CD4-positive, alpha-beta memory T cell (primary cell): ENCODE measurements around the gene HJV. TPM values are rescaled to one million over a fixed set of nuclear protein-coding genes. Genes with fewer than 3 reads are reported as not detected.
A peak's percentile ranks its signal among the peaks of the same experiment; 100 is the strongest.

Experiments
- CTCF ChIA-PET: fragments of 350-600 bp; sonication (Branson Sonifier 250); formaldehyde crosslinking; loops from one replicate; lab custom pipeline; 2021; ENCODE audit warnings: inconsistent platforms; ENCODE audit not compliant: partially characterized antibody; lab: Charles Lee
- POLR2A ChIA-PET: fragments of 350-600 bp; sonication (Branson Sonifier 250); formaldehyde crosslinking; loops from one replicate; lab custom pipeline; 2021; ENCODE audit not compliant: partially characterized antibody; lab: Charles Lee
- DNase-seq, 5 donors: peaks; one replicate each; pipeline versions ENCODE4 v3.0.0 to v3.0.0-alpha.2; 2020 to 2022; ENCODE audit warnings: mixed read lengths in 1 of 5
- H3K27ac ChIP-seq: one replicate; pipeline ENCODE4 v1.7.0; 2013; ENCODE audit warnings: low read depth, low read length
- H3K27me3 ChIP-seq: 2 replicates; pipeline ENCODE4 v1.7.0; 2013; ENCODE audit warnings: mild to moderate bottlenecking, low read length, moderate library complexity; ENCODE audit not compliant: insufficient read depth
- H3K36me3 ChIP-seq: 2 replicates; pipeline ENCODE4 v1.7.0; 2013; ENCODE audit warnings: mild to moderate bottlenecking, low read length, moderate library complexity; ENCODE audit not compliant: insufficient read depth
- H3K4me1 ChIP-seq: 2 replicates; pipeline ENCODE4 v1.7.0; 2013; ENCODE audit warnings: mild to moderate bottlenecking, low read length, moderate library complexity; ENCODE audit not compliant: insufficient read depth
- H3K4me3 ChIP-seq, 2 donors: one replicate each; pipeline ENCODE4 v1.7.0; 2013; ENCODE audit warnings: low read length in 2 of 2, mild to moderate bottlenecking in 1 of 2
- H3K9me3 ChIP-seq, 2 donors: one replicate each; pipeline ENCODE4 v1.7.0; 2013; ENCODE audit warnings: low read length in 2 of 2, control low read depth in 1 of 2; ENCODE audit not compliant: control insufficient read depth in 1 of 2
- H3K27ac Mint-ChIP-seq, 7 donors: one replicate each; pipeline ENCODE4 v1.8.0; 2020 to 2021; ENCODE audit warnings: mixed read lengths in 7 of 7, mild to moderate bottlenecking in 6 of 7, inconsistent platforms in 3 of 7, moderate library complexity in 3 of 7
- H3K27me3 Mint-ChIP-seq, 2 donors: one replicate each; pipeline ENCODE4 v1.8.0; 2020 to 2021; ENCODE audit warnings: mixed read lengths in 2 of 2
- H3K36me3 Mint-ChIP-seq, 2 donors: one replicate each; pipeline ENCODE4 v1.8.0; 2020 to 2021; ENCODE audit warnings: mixed read lengths in 2 of 2, inconsistent platforms in 1 of 2, mild to moderate bottlenecking in 1 of 2
- H3K4me1 Mint-ChIP-seq, 4 donors: one replicate each; pipeline ENCODE4 v1.8.0; 2020 to 2021; ENCODE audit warnings: mixed read lengths in 4 of 4, mild to moderate bottlenecking in 1 of 4
- H3K4me3 Mint-ChIP-seq, 8 donors: one replicate each; pipeline ENCODE4 v1.8.0; 2020 to 2021; ENCODE audit warnings: mixed read lengths in 8 of 8, mild to moderate bottlenecking in 7 of 8, moderate library complexity in 6 of 8, inconsistent platforms in 3 of 8
- H3K9me3 Mint-ChIP-seq, 8 donors: one replicate each; pipeline ENCODE4 v1.8.0; 2020 to 2021; ENCODE audit warnings: mixed read lengths in 8 of 8, mild to moderate bottlenecking in 5 of 8, inconsistent platforms in 3 of 8, moderate library complexity in 1 of 8
- intact Hi-C: fragments of 100-400 bp; cut with micrococcal nuclease; formaldehyde crosslinking; loops from one replicate; pipeline ENCODE4 v1.15.1; 2023
- polyA plus RNA-seq, 2 donors: library from polyadenylated mRNA; unstranded; fragments of 300-500 nt; fragmentation: Illumina TruSeq; gene quantifications; one replicate each; pipeline ENCODE4 v1.2.3, GENCODE V29; 2021
- total RNA-seq, 2 experiments: library from RNA; stranded (reverse); gene quantifications; one replicate each; pipeline ENCODE4 v1.2.3, GENCODE V29; 2021

The HJV gene
- total and polyA plus RNA-seq, 4 experiments from 2014 or later, result not detected

GRCh38 chr1:145997718-145998023 is 23.9 kb downstream of the HJV start:
- H3K4me3 ChIP-seq, result peak overlapping the region; percentile 97 to 99
- intact Hi-C loops, result loop anchor here (1.0 to 5.0 kb wide), 5 partner anchors 9 to 79 kb away; partner anchors contain the start of genes ANKRD34A, PEX11B and POLR3GL
- H3K27me3 ChIP-seq, result no peaks in the 10 kb centered on the region

GRCh38 chr1:145997016-145997717 is 24.4 kb downstream of the HJV start:
- H3K27ac ChIP-seq, result peak overlapping the region; percentile 75
- H3K9me3 ChIP-seq, result no peaks in the 10 kb centered on the region
- H3K4me3 Mint-ChIP-seq, result peak overlapping the region; percentile 96 to 99 (median 98)
- H3K4me1 Mint-ChIP-seq, result peaks cover 38 to 89% (median 50%) of the 10 kb centered on the region in 4 donors
- H3K36me3 ChIP-seq, result peaks cover 37% of the 10 kb centered on the region
- intact Hi-C loops, result loop anchor here (1.0 to 5.0 kb wide), 5 partner anchors 9 to 79 kb away; partner anchors contain the start of genes ANKRD34A, PEX11B and POLR3GL
- peaks cover 64% of the 10 kb centered on the region for H3K4me1 ChIP-seq
- ChIA-PET POLR2A (interaction anchor here (1.0 to 29.8 kb wide), 14 partner anchors 3 to 151 kb away, joined by 3 to 1967 read pairs (median 18); partner anchors contain the start of genes ANKRD34A, LIX1L, NUDT17 and PEX11B), CTCF (interaction anchor here (1.3 to 16.1 kb wide), 6 partner anchors 10 to 140 kb away, joined by 3 to 224 read pairs (median 6); no protein-coding TSS in a partner anchor)
- H3K27ac Mint-ChIP-seq, result peak overlapping the region; percentile 96 to 99 (median 97)
- DNase-seq, result peak; percentile 77 to 84 (median 80)
- peak overlapping the region; percentile 97 to 99 for H3K4me3 ChIP-seq
- no peaks in the 10 kb centered on the region for H3K27me3 Mint-ChIP-seq
- H3K9me3 Mint-ChIP-seq, result peaks cover 0 to 19% (median 2%) of the 10 kb centered on the region in 8 donors
- no peaks in the 10 kb centered on the region for H3K27me3 ChIP-seq
- H3K36me3 Mint-ChIP-seq, result peaks cover 43 to 54% of the 10 kb centered on the region in 2 donors

More at GRCh38 chr1:145997718-145998023, 23.9 kb downstream of the HJV start:
- peak overlapping the region; percentile 96 to 99 (median 97) for H3K27ac Mint-ChIP-seq
- H3K36me3 Mint-ChIP-seq, result peaks cover 38 to 50% of the 10 kb centered on the region in 2 donors
- H3K36me3 ChIP-seq, result peaks cover 34% of the 10 kb centered on the region
- no peaks in the 10 kb centered on the region for H3K27me3 Mint-ChIP-seq
- H3K9me3 ChIP-seq, result no peaks in the 10 kb centered on the region
- DNase-seq, result peak in 1 of 5 donors; percentile 60
- peak overlapping the region; percentile 96 to 99 (median 98) for H3K4me3 Mint-ChIP-seq
- CTCF ChIA-PET, result interaction anchor here (0.7 to 16.1 kb wide), 6 partner anchors 9 to 139 kb away, joined by 3 to 224 read pairs (median 6); partner anchors contain the start of gene PIAS3
- H3K4me1 ChIP-seq, result peaks cover 64% of the 10 kb centered on the region
- peaks cover 0 to 19% (median 2%) of the 10 kb centered on the region in 8 donors for H3K9me3 Mint-ChIP-seq
- POLR2A ChIA-PET, result interaction anchor here (0.8 to 29.8 kb wide), 10 partner anchors 2 to 152 kb away, joined by 3 to 1967 read pairs (median 41); partner anchors contain the start of genes ANKRD34A, LIX1L, NUDT17 and PEX11B
- peak overlapping the region; percentile 75 for H3K27ac ChIP-seq
- H3K4me1 Mint-ChIP-seq, result peaks cover 34 to 86% (median 46%) of the 10 kb centered on the region in 4 donors

GRCh38 chr1:145996433-145997015 is 25.0 kb downstream of the HJV start, which contains the start of gene TXNIP:
TSS of gene TXNIP (minus strand) at chr1:145996579. CDS start at chr1:145996266, 313 bp downstream.
- peak within 1 kb of the TSS; percentile 97 to 99 for H3K4me3 ChIP-seq
- Mint-ChIP-seq H3K27me3 (no peaks in the 10 kb centered on the region), H3K27ac (peak within 1 kb of the TSS; percentile 96 to 99 (median 97)), H3K4me3 (peak within 1 kb of the TSS; percentile 96 to 99 (median 98)), H3K36me3 (peaks cover 47 to 60% of the 10 kb centered on the region in 2 donors), H3K9me3 (peaks cover 0 to 19% (median 3%) of the 10 kb centered on the region in 8 donors), H3K4me1 (peaks cover 39 to 89% (median 50%) of the 10 kb centered on the region in 4 donors)
- no peaks in the 10 kb centered on the region for H3K9me3 ChIP-seq
- DNase-seq, result peak; percentile 90 to 96 (median 94)
- peaks cover 37% of the 10 kb centered on the region for H3K36me3 ChIP-seq
- intact Hi-C loops, result loop anchor here (1.0 to 5.0 kb wide), 6 partner anchors 8 to 78 kb away; partner anchors contain the start of genes ANKRD34A, PEX11B and POLR3GL
- peak within 1 kb of the TSS; percentile 75 for H3K27ac ChIP-seq
- ChIA-PET POLR2A (interaction anchor here (0.7 to 29.8 kb wide), 18 partner anchors 3 to 172 kb away, joined by 3 to 1967 read pairs (median 6); partner anchors contain the start of genes ANKRD34A, LIX1L, NUDT17 and PEX11B), CTCF (interaction anchor here (1.3 to 16.1 kb wide), 5 partner anchors 11 to 139 kb away, joined by 3 to 224 read pairs (median 6); no protein-coding TSS in a partner anchor)
- H3K27me3 ChIP-seq, result no peaks in the 10 kb centered on the region
- peaks cover 62% of the 10 kb centered on the region for H3K4me1 ChIP-seq

GRCh38 chr1:145995964-145996432 is 25.5 kb downstream of the HJV start:
- Histone ChIP-seq H3K36me3 (peaks cover 37% of the 10 kb centered on the region), H3K4me1 (peaks cover 57% of the 10 kb centered on the region), H3K9me3 (no peaks in the 10 kb centered on the region), H3K4me3 (peak overlapping the region; percentile 97 to 99), H3K27ac (peak overlapping the region; percentile 75), H3K27me3 (no peaks in the 10 kb centered on the region)
- POLR2A ChIA-PET, result interaction anchor here (0.7 to 29.8 kb wide), 17 partner anchors 4 to 172 kb away, joined by 3 to 1967 read pairs (median 6); partner anchors contain the start of genes ANKRD34A, LIX1L, NUDT17 and PEX11B
- intact Hi-C loops, result loop anchor here (1.0 to 5.0 kb wide), 3 partner anchors 17 to 41 kb away; partner anchors contain the start of genes ANKRD34A and POLR3GL
- H3K9me3 Mint-ChIP-seq, result peaks cover 0 to 19% (median 3%) of the 10 kb centered on the region in 8 donors
- peaks cover 48 to 61% of the 10 kb centered on the region in 2 donors for H3K36me3 Mint-ChIP-seq
- no peaks in the 10 kb centered on the region for H3K27me3 Mint-ChIP-seq
- peak overlapping the region; percentile 96 to 99 (median 98) for H3K4me3 Mint-ChIP-seq
- CTCF ChIA-PET, result interaction anchor here (1.3 to 16.1 kb wide), 4 partner anchors 11 to 139 kb away, joined by 3 to 224 read pairs (median 86); no protein-coding TSS in a partner anchor
- peak overlapping the region; percentile 96 to 99 (median 97) for H3K27ac Mint-ChIP-seq
- peaks cover 36 to 89% (median 49%) of the 10 kb centered on the region in 4 donors for H3K4me1 Mint-ChIP-seq
- no peak for DNase-seq

GRCh38 chr1:145995148-145995881 is 26.2 kb downstream of the HJV start:
- no peaks in the 10 kb centered on the region for H3K9me3 ChIP-seq
- peak overlapping the region; percentile 97 to 99 for H3K4me3 ChIP-seq
- peaks cover 42 to 89% (median 52%) of the 10 kb centered on the region in 4 donors for H3K4me1 Mint-ChIP-seq
- ChIA-PET POLR2A (interaction anchor here (1.1 to 29.8 kb wide), 10 partner anchors 5 to 171 kb away, joined by 3 to 1967 read pairs (median 41); partner anchors contain the start of genes ANKRD34A, LIX1L, NUDT17 and PEX11B), CTCF (interaction anchor here (2.0 to 16.1 kb wide), 3 partner anchors 11 to 17 kb away, joined by 8 to 224 read pairs (median 168); no protein-coding TSS in a partner anchor)
- peaks cover 53% of the 10 kb centered on the region for H3K4me1 ChIP-seq
- peaks cover 0 to 19% (median 3%) of the 10 kb centered on the region in 8 donors for H3K9me3 Mint-ChIP-seq
- peak overlapping the region; percentile 96 to 99 (median 97) for H3K27ac Mint-ChIP-seq
- H3K27me3 Mint-ChIP-seq, result no peaks in the 10 kb centered on the region
- H3K36me3 ChIP-seq, result peaks cover 37% of the 10 kb centered on the region
- intact Hi-C loops, result loop anchor here (5.0 kb wide), 1 partner anchor 33 kb away; the partner anchor contains the start of genes ANKRD34A and POLR3GL
- H3K27ac ChIP-seq, result peak overlapping the region; percentile 75
- DNase-seq, result no peak
- peak overlapping the region; percentile 96 to 99 (median 98) for H3K4me3 Mint-ChIP-seq
- peaks cover 48 to 62% of the 10 kb centered on the region in 2 donors for H3K36me3 Mint-ChIP-seq
- no peaks in the 10 kb centered on the region for H3K27me3 ChIP-seq
